ENCODE results near the gene WWOX.

GRCh38 chr16:78606545-78606944 is 507.1 kb downstream of the WWOX start:
- TF ChIP-seq CTCF (IDR thresholded peaks at IDR 0.05) (no peak), POLR2A (IDR thresholded peaks at IDR 0.05) (no peak)

Measured in right lobe of liver (tissue), 4 donors.